GM18909 (cell line): ENCODE results near the gene LSM10.

Experiments used
- ATAC-seq: cut with Tn5 transposase; IDR thresholded peaks from one replicate; pipeline ENCODE4 v1.9.1; 2021; ENCODE audit warnings: mild to moderate bottlenecking; ENCODE audit not compliant: unreplicated experiment, poor library complexity

LSM10 gene

GRCh38 chr1:36354486-36354885, 43.2 kb downstream of the LSM10 start:
- no peak for ATAC-seq

GRCh38 chr1:36352910-36353878, 44.5 kb downstream of the LSM10 start:
- ATAC-seq = no peak

GRCh38 chr1:36352125-36352909, 45.4 kb downstream of the LSM10 start:
- ATAC-seq = no peak

- ATAC-seq = no peak
Measured at GRCh38 chr1:36351227-36351977, 46.3 kb downstream of the LSM10 start.

GRCh38 chr1:36350659-36351226, 47.0 kb downstream of the LSM10 start:
- ATAC-seq = no peak

GRCh38 chr1:36349839-36350238, 47.9 kb downstream of the LSM10 start:
- ATAC-seq = no peak

- ATAC-seq = peak; percentile 68
Measured at GRCh38 chr1:36349241-36349671, 48.5 kb downstream of the LSM10 start.

GRCh38 chr1:36346741-36347370, 50.9 kb downstream of the LSM10 start:
- no peak for ATAC-seq

- no peak for ATAC-seq
Measured at GRCh38 chr1:36345353-36345752, 52.4 kb downstream of the LSM10 start.

- ATAC-seq = no peak
Measured at GRCh38 chr1:36344395-36344680, 53.4 kb downstream of the LSM10 start.

- no peak for ATAC-seq
Measured at GRCh38 chr1:36343651-36344394, 53.9 kb downstream of the LSM10 start.
